Glutamatergic neuron (in vitro differentiated cells): ENCODE data around the gene THAP7. TPM values are rescaled to one million over a fixed set of nuclear protein-coding genes. Genes with fewer than 3 reads are reported as not detected.

ENCODE experiments used
- DNase-seq: peaks from one replicate; pipeline ENCODE4 v3.0.0; 2022
- H3K27ac Mint-ChIP-seq: one replicate; pipeline ENCODE4 v1.8.0; 2020; ENCODE audit warnings: mild to moderate bottlenecking, mixed read lengths, inconsistent platforms; ENCODE audit not compliant: unreplicated experiment
- H3K27me3 Mint-ChIP-seq: one replicate; pipeline ENCODE4 v1.8.0; 2020; ENCODE audit warnings: mild to moderate bottlenecking, moderate library complexity, mixed read lengths, inconsistent platforms; ENCODE audit not compliant: unreplicated experiment
- H3K36me3 Mint-ChIP-seq: one replicate; pipeline ENCODE4 v1.8.0; 2020; ENCODE audit warnings: mild to moderate bottlenecking, mixed read lengths, inconsistent platforms; ENCODE audit not compliant: unreplicated experiment
- H3K4me1 Mint-ChIP-seq: one replicate; pipeline ENCODE4 v1.8.0; 2020; ENCODE audit warnings: mild to moderate bottlenecking, low read depth, mixed read lengths, inconsistent platforms; ENCODE audit not compliant: unreplicated experiment
- H3K4me3 Mint-ChIP-seq: one replicate; pipeline ENCODE4 v1.8.0; 2020; ENCODE audit warnings: mild to moderate bottlenecking, mixed read lengths, inconsistent platforms; ENCODE audit not compliant: unreplicated experiment
- H3K9me3 Mint-ChIP-seq: one replicate; pipeline ENCODE4 v1.8.0; 2020; ENCODE audit warnings: mild to moderate bottlenecking, moderate library complexity, mixed read lengths, inconsistent platforms; ENCODE audit not compliant: unreplicated experiment
- total RNA-seq: library from RNA; stranded (reverse); fragmentation: NEBNext Ultra II Directional; extraction: Animal tissue kit (Norgen Biotek cat#: 25700); gene quantifications from one replicate; pipeline ENCODE4 v1.2.1, GENCODE V29; 2021; ENCODE audit not compliant: unreplicated experiment
- TF ChIP-seq, protein P1 (sequence below): fragments of 200-600 bp; sonication (generic); IDR thresholded peaks from one replicate; pipeline ENCODE4 v1.5.0; 2021; ENCODE audit not compliant: partially characterized antibody, unreplicated experiment

Gene THAP7
- total RNA-seq, 1 donor from 2014 or later: 17.8 TPM

DNA sequence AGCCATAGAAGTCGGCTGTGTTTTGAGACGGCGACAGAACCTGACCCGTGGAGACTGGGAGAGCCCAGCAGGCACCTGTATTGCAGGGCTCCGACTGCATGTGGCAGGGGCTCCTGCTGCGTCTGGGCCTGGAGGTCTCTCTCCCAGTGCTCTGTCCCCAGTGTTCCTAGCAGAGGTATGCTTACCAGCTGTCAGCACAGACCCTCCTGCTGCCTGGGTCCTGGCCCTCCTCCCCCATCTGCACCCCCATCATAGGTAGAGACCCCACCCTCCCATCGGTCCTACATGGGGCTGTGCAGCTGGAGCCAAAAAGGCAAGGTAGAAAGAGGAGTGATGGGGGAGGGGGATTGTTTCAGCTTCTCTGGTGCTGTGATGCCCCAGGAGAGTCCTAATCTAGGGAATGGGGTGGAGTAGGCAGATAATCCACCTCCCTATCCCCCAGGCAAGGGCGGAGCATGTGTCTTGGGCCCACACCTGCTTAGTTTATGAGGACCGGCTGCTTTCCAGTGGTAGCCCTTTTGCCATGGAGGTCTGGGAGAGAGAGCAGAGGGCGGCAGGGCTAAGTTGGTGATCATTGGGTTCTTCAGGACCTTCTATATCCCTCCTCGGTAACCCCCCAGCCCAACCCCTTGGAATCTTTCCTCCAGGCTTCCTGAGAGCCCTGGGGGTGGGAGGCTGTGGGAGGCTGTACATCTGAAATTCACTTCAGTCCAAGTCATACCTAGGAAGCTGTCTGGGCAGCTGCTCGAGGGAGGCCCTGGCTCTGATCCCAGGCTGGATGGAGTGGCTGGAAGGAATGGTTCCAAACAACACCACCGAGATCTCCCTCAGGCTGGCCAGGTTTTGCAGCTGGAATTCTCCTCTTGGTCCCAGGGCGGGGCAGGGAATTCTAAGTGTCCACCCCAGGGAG lies 25.1 kb upstream of the THAP7 start:
- no peak for DNase-seq
- peaks cover 11% of the 10 kb centered on the region for H3K27me3 Mint-ChIP-seq
- no peaks in the 10 kb centered on the region for H3K36me3 Mint-ChIP-seq
- peaks cover 12% of the 10 kb centered on the region for H3K9me3 Mint-ChIP-seq
- H3K4me1 Mint-ChIP-seq: peaks cover 11% of the 10 kb centered on the region
- no peak overlapping the region for H3K27ac Mint-ChIP-seq
- H3K4me3 Mint-ChIP-seq: no peak overlapping the region
- TF ChIP-seq, protein P1, sequence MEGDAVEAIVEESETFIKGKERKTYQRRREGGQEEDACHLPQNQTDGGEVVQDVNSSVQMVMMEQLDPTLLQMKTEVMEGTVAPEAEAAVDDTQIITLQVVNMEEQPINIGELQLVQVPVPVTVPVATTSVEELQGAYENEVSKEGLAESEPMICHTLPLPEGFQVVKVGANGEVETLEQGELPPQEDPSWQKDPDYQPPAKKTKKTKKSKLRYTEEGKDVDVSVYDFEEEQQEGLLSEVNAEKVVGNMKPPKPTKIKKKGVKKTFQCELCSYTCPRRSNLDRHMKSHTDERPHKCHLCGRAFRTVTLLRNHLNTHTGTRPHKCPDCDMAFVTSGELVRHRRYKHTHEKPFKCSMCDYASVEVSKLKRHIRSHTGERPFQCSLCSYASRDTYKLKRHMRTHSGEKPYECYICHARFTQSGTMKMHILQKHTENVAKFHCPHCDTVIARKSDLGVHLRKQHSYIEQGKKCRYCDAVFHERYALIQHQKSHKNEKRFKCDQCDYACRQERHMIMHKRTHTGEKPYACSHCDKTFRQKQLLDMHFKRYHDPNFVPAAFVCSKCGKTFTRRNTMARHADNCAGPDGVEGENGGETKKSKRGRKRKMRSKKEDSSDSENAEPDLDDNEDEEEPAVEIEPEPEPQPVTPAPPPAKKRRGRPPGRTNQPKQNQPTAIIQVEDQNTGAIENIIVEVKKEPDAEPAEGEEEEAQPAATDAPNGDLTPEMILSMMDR: no peak

DNA sequence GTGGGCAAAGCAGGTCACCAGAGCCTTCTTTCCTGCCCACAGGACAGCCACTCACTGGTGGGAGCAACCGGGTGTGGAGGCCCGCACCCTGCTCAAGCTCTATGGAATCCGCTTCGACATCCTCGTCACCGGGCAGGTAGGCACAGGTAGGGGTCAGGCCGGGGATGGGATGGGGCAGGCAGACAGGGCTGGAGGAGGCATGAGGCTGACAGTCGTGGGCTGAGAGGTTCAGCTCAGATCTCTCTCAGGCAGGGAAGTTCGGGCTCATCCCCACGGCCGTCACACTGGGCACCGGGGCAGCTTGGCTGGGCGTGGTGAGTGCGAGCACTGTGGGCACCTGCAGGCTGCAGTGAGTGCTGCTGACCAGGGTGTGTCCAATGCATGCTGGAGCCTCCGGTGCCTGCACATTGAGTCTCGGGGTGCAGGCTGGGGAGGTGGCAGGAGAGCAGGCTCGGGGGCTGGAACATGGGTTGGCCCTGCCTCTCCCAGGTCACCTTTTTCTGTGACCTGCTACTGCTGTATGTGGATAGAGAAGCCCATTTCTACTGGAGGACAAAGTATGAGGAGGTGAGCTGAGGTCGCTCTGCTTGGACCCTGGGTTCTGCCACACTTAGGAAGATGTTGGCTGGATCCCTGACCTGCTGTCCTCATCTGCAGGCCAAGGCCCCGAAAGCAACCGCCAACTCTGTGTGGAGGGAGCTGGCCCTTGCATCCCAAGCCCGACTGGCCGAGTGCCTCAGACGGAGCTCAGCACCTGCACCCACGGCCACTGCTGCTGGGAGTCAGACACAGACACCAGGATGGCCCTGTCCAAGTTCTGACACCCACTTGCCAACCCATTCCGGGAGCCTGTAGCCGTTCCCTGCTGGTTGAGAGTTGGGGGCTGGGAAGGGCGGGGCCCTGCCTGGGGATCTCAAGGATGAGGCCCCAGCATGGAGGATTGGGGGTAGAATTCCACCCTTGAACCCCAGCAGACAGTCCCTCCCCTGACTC lies 24.1 kb upstream of the THAP7 start:
- TF ChIP-seq, protein P1: no peak
- Mint-ChIP-seq H3K9me3 (peaks cover 12% of the 10 kb centered on the region), H3K4me1 (peaks cover 11% of the 10 kb centered on the region), H3K4me3 (no peak overlapping the region), H3K27me3 (peaks cover 11% of the 10 kb centered on the region), H3K36me3 (no peaks in the 10 kb centered on the region), H3K27ac (no peak overlapping the region)
- no peak for DNase-seq

DNA sequence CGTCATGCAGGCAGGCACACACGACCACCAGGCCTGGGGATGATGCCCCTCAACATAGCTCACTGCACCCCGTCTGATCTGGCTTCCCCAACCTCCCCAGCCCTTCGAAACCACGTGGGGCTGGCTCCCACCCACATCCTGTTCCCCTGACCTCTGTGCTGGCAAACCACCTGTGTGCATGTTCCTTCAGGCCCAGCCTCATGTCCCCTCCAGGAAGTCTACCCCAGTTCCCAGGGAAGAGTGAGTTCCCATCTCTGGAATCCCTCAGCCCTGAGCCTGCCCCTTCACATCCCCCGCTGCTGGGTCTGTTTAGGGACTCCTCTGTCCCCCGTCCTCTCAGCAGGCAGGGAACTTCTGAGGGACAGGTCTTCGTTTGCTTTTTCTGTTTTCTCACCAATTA lies 23.3 kb upstream of the THAP7 start:
- no peak for DNase-seq
- H3K4me3 Mint-ChIP-seq: no peak overlapping the region
- TF ChIP-seq, protein P1: no peak
- H3K36me3 Mint-ChIP-seq: no peaks in the 10 kb centered on the region
- H3K9me3 Mint-ChIP-seq: peaks cover 6% of the 10 kb centered on the region
- no peak overlapping the region for H3K27ac Mint-ChIP-seq
- peaks cover 11% of the 10 kb centered on the region for H3K4me1 Mint-ChIP-seq
- H3K27me3 Mint-ChIP-seq: peaks cover 9% of the 10 kb centered on the region

DNA sequence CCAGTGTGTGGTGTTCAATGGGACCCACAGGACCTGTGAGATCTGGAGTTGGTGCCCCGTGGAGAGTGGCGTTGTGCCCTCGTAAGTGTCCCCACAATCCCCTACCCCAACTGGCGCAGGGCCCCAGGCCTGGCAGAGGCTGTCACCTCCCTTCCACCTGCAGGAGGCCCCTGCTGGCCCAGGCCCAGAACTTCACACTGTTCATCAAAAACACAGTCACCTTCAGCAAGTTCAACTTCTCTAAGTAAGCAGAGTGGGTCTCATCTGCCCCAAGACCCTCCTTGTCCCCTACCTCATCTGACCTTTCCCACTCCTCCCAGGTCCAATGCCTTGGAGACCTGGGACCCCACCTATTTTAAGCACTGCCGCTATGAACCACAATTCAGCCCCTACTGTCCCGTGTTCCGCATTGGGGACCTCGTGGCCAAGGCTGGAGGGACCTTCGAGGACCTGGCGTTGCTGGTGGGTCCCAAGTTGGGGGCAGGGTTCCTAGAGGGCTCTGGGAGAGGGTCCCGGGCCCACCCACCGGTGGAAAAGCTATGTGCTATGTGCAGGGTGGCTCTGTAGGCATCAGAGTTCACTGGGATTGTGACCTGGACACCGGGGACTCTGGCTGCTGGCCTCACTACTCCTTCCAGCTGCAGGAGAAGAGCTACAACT lies 21.2 kb upstream of the THAP7 start:
- peaks cover 5% of the 10 kb centered on the region for H3K4me1 Mint-ChIP-seq
- H3K27ac Mint-ChIP-seq: no peak overlapping the region
- TF ChIP-seq, protein P1: no peak
- no peak for DNase-seq
- peaks cover 7% of the 10 kb centered on the region for H3K27me3 Mint-ChIP-seq
- H3K4me3 Mint-ChIP-seq: no peak overlapping the region
- H3K36me3 Mint-ChIP-seq: no peaks in the 10 kb centered on the region
- no peaks in the 10 kb centered on the region for H3K9me3 Mint-ChIP-seq
